Subcutaneous abdominal adipose tissue (tissue), 5 donors: Measurements from ENCODE around the gene EPS8.

Experiments used
- H3K27ac ChIP-seq: one replicate; pipeline ENCODE4 v1.7.0; 2013; ENCODE audit warnings: low read depth, mild to moderate bottlenecking, inconsistent platforms, low read length, moderate library complexity
- H3K27me3 ChIP-seq, 5 donors: one replicate each; pipeline ENCODE4 v1.7.0; 2013; ENCODE audit warnings: low read length in 5 of 5, inconsistent platforms in 1 of 5; ENCODE audit not compliant: control insufficient read depth in 5 of 5, insufficient read depth in 4 of 5
- H3K36me3 ChIP-seq, 5 donors: one replicate each; pipeline ENCODE4 v1.7.0; 2013; ENCODE audit warnings: low read length in 5 of 5; ENCODE audit not compliant: control insufficient read depth in 5 of 5, insufficient read depth in 5 of 5
- H3K4me1 ChIP-seq, 5 donors: one replicate each; pipeline ENCODE4 v1.7.0; 2013; ENCODE audit warnings: low read length in 5 of 5, mild to moderate bottlenecking in 3 of 5, moderate library complexity in 1 of 5; ENCODE audit not compliant: control insufficient read depth in 5 of 5, insufficient read depth in 5 of 5
- H3K4me3 ChIP-seq, 5 donors: one replicate each; pipeline ENCODE4 v1.7.0; 2013; ENCODE audit warnings: low read length in 5 of 5, low read depth in 1 of 5
- H3K9ac ChIP-seq, 5 donors: one replicate each; pipeline ENCODE4 v1.7.0; 2013; ENCODE audit warnings: low read length in 5 of 5, mild to moderate bottlenecking in 4 of 5, moderate library complexity in 3 of 5
- H3K9me3 ChIP-seq, 5 donors: one replicate each; pipeline ENCODE4 v1.7.0; 2013; ENCODE audit warnings: low read length in 5 of 5; ENCODE audit not compliant: control insufficient read depth in 5 of 5
- donor health status: healthy.
- donor health status: healthy.
- donor health status: healthy.
- donor health status: healthy.
- donor health status: healthy.

The EPS8 gene

DNA sequence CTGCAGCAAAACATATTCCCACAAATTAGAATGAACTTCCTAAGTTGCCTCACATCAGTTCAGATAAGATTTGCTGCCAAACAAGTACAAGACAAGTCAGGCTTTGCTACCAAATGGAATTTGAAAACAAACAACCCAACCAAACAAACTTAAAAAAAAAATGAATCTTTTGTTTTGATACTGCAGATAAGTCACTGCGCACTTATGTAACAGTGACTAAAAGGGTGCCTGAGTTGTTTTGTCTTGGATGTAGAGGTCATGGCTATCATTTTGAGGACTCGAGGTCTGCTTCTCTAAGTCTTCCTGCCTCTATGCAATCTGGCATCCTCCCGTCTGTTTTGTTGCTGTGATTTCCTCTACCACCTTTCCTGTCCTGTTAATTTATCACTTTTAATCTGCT, 11.1 kb upstream of the EPS8 start:
- Histone ChIP-seq H3K27me3 (no peaks in the 10 kb centered on the region), H3K4me1 (peaks cover 0 to 10% (median 5%) of the 10 kb centered on the region in 5 donors), H3K9ac (no peak overlapping the region), H3K9me3 (no peaks in the 10 kb centered on the region), H3K4me3 (no peak overlapping the region), H3K27ac (no peak overlapping the region), H3K36me3 (no peaks in the 10 kb centered on the region)

DNA sequence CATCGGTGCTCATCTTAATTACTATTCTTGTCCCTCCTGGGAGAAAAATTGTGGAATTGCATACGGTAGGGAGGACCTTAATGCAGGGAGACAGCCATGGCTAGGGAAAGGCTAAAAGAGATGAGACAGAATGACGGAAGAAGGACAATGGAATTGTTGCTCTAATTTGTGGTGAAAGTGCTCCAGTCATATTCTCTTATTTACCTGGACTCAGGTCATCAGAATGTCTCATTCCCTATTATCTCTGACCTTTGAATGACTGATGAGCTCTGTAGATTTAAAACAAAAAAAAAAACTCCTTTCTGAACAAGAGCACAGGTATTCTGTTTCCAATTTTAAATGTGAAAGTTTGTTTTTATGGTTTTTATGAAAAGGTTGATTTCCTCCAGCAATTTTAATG, 8.6 kb upstream of the EPS8 start:
- H3K36me3 ChIP-seq, result no peaks in the 10 kb centered on the region
- H3K27me3 ChIP-seq, result no peaks in the 10 kb centered on the region
- H3K9ac ChIP-seq, result no peak overlapping the region
- H3K4me1 ChIP-seq, result peaks cover 0 to 10% (median 5%) of the 10 kb centered on the region in 5 donors
- H3K4me3 ChIP-seq, result no peak overlapping the region
- no peaks in the 10 kb centered on the region for H3K9me3 ChIP-seq
- no peak overlapping the region for H3K27ac ChIP-seq

DNA sequence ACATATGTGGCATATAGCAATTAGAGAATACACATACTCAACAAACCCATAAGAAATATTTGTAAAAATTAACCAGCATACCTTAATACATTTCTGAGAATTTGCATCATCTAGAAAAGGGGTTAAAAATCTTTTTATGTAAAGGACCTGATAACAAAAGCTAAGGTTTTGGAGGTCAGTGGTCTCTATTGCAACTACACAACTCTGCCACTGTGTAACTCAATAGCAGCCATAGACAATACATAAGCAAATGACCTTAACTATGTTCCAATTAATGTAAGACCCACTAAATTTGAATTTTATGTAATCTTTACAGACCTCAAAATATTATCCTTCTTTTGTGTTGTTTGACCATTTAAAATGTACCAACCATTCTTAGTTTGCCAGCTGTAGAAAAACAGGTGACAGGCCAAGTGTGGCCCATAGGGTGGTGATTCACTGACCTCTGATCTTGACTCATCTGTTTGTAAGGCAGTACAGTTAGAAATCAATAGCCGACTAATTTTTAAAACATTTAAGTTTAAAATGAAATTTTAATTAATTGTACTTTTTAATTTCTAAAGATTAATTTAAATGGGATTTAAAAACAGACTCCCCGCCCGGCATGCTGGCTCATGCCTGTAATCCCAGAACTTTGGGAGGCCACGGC, 7.4 kb upstream of the EPS8 start:
- Histone ChIP-seq H3K27me3 (no peaks in the 10 kb centered on the region), H3K36me3 (no peaks in the 10 kb centered on the region), H3K4me3 (no peak overlapping the region), H3K9ac (no peak overlapping the region), H3K9me3 (no peaks in the 10 kb centered on the region), H3K27ac (no peak overlapping the region), H3K4me1 (peaks cover 0 to 10% (median 5%) of the 10 kb centered on the region in 5 donors)

DNA sequence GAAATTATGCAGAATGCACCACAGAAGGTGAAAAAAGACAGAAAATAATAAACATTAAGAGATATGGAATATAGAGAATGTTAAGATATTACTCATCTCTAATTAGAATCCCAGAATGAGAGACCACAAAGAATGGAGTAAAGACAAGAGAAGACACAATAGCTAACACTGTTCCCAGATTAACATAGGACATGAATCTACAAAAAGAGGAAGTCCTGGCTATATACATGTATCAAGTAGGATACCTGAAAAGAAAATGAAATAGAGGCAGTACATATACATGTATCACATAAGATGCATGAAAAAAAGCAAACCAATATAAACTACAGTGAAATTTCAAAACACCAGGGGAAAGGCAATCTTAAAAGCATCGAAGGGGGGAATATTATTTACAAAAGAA, 5.6 kb upstream of the EPS8 start:
- H3K4me1 ChIP-seq, result peaks cover 0 to 16% (median 11%) of the 10 kb centered on the region in 5 donors
- no peak overlapping the region for H3K9ac ChIP-seq
- no peak overlapping the region for H3K27ac ChIP-seq
- H3K36me3 ChIP-seq, result no peaks in the 10 kb centered on the region
- H3K27me3 ChIP-seq, result no peaks in the 10 kb centered on the region
- H3K4me3 ChIP-seq, result no peak overlapping the region
- no peaks in the 10 kb centered on the region for H3K9me3 ChIP-seq

DNA sequence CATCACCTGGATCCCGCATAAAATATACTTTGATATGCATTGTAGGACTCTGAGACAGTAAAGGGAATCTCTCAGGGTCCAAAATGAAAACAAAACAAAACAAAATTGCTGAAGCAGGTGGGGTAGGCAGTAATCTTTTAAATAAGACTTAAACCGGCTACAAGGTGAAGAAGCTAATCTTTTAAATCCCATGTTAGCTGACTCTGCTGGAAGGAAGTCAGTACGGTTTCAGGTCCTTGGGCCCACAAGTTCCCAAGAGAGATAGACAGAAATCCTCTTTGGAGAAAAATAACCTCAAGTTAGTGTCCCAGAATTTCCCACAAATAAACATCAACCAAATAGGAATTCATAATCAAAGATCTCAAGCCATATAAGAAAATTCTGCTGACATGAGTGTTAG, 5.0 kb upstream of the EPS8 start:
- Histone ChIP-seq H3K4me1 (peaks cover 0 to 14% (median 13%) of the 10 kb centered on the region in 5 donors), H3K9me3 (no peaks in the 10 kb centered on the region), H3K9ac (no peak overlapping the region), H3K27ac (no peak overlapping the region), H3K4me3 (no peak overlapping the region), H3K36me3 (no peaks in the 10 kb centered on the region), H3K27me3 (no peaks in the 10 kb centered on the region)

DNA sequence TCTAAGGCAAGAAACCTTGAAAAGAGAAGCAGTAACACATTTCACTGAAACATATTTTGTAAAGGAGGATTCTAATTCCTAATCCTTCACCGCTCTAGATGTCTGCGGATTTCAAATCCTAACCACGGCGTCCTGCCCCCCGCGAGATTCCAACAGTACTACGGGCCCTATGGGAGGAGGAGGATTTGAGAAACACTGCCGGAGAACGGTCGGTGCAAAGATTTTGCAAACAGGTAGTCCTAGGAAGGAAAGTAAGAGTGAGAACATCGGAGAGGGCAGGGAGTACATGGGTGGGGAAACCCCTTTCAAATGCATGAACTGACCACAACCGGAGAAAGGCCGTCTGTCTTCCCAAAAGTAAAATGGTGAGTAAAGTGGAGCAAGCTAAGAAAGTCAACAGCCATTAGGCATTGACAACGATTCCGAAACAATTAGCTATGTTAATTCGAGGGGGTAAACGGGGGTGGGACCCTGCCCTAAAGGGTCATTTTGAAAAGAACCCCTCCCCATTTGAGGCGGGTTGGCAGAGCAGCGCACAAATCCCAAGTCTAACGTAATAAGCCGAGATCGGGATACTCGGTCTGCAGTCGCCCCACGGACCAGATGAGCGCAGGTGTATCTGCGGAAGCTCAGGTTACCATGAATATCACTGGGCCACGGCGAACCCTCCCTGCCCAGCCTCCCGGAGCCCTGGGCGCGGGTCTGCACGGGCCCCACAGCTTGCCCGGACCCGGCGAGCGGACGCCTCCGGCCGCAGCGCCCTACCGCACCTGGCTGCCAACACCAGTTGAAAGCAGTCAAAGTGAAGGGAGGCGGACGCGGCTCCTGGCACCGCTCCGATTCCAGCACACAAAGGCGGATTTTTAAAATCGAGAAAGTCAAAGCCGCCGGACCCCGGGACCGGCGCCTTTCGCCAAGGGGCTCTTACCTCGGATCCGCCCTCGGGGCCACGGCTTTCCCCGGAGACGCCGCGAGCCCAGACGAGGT, 662 bp downstream of the EPS8 start:
- peak overlapping the region; percentile 68 to 97 (median 91) for H3K9ac ChIP-seq
- H3K9me3 ChIP-seq, result no peaks in the 10 kb centered on the region
- peaks cover 0 to 39% (median 27%) of the 10 kb centered on the region in 5 donors for H3K4me1 ChIP-seq
- peaks cover 0 to 6% (median 0%) of the 10 kb centered on the region in 5 donors for H3K36me3 ChIP-seq
- H3K4me3 ChIP-seq, result peak overlapping the region; percentile 84 to 98 (median 94)
- H3K27me3 ChIP-seq, result no peaks in the 10 kb centered on the region
- H3K27ac ChIP-seq, result peak overlapping the region; percentile 91

DNA sequence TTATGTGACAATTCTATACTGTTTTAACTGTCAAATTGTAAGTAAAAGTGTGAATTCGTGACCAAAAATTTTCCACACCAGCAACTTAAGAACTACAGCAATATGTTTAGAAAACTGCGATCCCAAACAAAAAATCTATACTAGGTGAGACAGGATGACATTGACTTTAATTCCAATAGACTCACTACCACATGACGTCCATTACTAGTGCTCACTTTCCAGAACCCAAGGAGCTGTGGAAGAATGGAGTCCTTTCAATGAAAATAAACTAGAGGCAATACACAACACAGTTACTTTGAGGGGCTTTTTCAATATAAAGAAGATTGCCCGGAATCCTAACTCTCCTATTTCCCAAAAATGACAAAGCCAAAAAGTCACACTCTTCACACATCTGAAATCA, 1.4 kb downstream of the EPS8 start:
- Histone ChIP-seq H3K27me3 (no peaks in the 10 kb centered on the region), H3K36me3 (peaks cover 0 to 6% (median 0%) of the 10 kb centered on the region in 5 donors), H3K9me3 (no peaks in the 10 kb centered on the region), H3K27ac (peak overlapping the region; percentile 91), H3K4me3 (peak overlapping the region; percentile 84 to 98 (median 94)), H3K9ac (peak overlapping the region; percentile 68 to 97 (median 91)), H3K4me1 (peaks cover 0 to 41% (median 27%) of the 10 kb centered on the region in 5 donors)

DNA sequence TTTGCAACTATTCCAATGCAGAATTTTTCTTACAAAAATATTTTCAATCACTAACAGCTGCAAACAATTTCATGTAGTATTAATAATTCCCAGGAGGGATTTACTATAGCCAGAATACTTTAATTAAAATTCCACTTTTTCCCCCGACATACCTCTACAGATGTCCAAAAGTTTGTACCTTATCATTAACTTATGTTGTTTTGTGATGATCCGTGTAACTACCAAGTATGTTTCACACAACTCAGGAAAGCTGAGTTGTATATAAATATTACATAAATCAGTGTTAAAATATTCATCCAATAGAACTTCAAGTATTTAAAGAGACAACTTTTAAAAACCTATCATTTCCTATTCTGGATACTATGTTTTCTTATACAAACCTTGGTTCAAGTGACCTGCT, 2.4 kb downstream of the EPS8 start:
- Histone ChIP-seq H3K9me3 (no peaks in the 10 kb centered on the region), H3K9ac (peak overlapping the region in 3 of 5 donors; percentile 68 to 97 (median 95)), H3K4me1 (peaks cover 0 to 43% (median 27%) of the 10 kb centered on the region in 5 donors), H3K36me3 (peaks cover 0 to 6% (median under 1%) of the 10 kb centered on the region in 5 donors), H3K27ac (peak overlapping the region; percentile 91), H3K4me3 (peak overlapping the region; percentile 46 to 98 (median 90)), H3K27me3 (no peaks in the 10 kb centered on the region)

DNA sequence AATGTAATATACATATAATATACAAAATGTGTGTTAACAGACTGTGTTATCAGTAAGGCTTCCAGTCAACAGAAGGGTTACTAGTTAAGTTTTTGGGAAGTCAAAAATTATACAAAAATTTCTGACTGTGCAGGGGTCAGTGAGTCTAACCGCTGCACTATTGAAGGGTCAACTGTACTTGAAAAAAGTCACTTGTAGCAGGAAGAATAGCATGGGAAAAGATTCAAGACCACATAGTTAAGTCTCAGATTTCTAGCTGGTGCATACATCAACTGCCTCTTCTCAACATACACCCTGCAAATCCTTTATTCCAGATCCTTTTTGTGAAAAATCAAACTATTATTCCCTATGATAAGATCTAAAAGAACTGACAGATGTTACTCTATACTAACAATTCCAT, 5.9 kb downstream of the EPS8 start:
- Histone ChIP-seq H3K27me3 (no peaks in the 10 kb centered on the region), H3K9me3 (no peaks in the 10 kb centered on the region), H3K27ac (no peak overlapping the region), H3K9ac (no peak overlapping the region), H3K4me3 (no peak overlapping the region), H3K36me3 (peaks cover 0 to 8% (median 2%) of the 10 kb centered on the region in 5 donors), H3K4me1 (peaks cover 0 to 32% (median 28%) of the 10 kb centered on the region in 5 donors)

DNA sequence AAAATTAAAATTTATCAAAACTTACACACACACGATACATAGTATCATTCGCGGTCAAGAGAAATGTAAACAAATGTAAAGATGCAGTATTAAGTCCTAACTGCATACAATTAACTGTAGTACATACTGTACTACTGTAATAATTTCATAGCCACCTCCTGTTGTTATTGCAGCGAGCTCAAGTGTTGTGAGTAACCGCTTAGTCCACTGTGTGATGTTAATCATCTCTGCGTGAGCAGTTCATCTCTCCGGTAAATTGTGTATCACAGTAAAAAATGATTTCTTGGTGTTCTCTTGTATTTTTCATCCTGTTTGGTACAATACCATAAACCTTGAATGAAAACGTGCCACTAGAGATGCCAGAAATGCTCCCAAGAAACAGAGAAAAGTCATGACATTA, 6.5 kb downstream of the EPS8 start:
- Histone ChIP-seq H3K27ac (no peak overlapping the region), H3K4me1 (peaks cover 0 to 38% (median 27%) of the 10 kb centered on the region in 5 donors), H3K9me3 (no peaks in the 10 kb centered on the region), H3K9ac (no peak overlapping the region), H3K36me3 (peaks cover 0 to 8% (median 2%) of the 10 kb centered on the region in 5 donors), H3K27me3 (no peaks in the 10 kb centered on the region), H3K4me3 (peak overlapping the region in 1 of 5 donors; percentile 11)
